ENCODE data around the gene FAIM2.

The FAIM2 gene

DNA sequence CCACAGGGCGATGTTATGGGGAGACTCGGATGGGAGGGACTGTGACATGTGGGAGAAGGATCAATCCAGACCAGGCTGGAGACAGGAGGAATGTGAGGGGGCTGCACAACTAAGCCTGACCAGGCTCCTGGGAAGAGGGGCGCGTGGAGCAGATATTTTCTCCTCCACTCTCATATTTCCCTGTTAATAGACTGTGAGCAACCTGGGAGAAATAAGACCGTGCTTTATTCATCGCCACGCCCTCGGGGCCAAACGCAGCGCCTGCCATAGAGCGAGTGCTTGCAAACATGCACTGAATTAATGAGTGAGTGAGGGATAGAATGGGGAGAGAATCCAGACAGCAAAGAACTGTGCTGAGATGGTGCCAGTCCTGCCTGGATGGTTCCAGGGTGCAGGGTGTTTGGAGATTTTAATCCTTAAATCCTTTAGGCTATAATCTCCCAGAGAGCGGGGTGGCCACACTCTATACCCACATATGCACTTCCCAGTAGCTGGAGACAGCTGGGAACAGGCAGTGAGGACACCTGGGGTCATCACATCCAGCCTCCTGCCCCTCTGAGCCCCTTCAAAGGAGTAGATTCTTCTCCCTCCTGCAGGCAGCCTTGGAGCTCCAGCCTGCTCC is 13.6 kb upstream of the FAIM2 start:
- no peak for DNase-seq

GRCh38 chr12:49916129-49916919 is 12.6 kb upstream of the FAIM2 start:
- DNase-seq: no peak

GRCh38 chr12:49912345-49913255 is 8.9 kb upstream of the FAIM2 start:
- DNase-seq: no peak

- DNase-seq: no peak
Measured at GRCh38 chr12:49911213-49911605, 7.5 kb upstream of the FAIM2 start.

- no peak for DNase-seq
Measured at GRCh38 chr12:49910331-49911212, 6.9 kb upstream of the FAIM2 start.

DNA sequence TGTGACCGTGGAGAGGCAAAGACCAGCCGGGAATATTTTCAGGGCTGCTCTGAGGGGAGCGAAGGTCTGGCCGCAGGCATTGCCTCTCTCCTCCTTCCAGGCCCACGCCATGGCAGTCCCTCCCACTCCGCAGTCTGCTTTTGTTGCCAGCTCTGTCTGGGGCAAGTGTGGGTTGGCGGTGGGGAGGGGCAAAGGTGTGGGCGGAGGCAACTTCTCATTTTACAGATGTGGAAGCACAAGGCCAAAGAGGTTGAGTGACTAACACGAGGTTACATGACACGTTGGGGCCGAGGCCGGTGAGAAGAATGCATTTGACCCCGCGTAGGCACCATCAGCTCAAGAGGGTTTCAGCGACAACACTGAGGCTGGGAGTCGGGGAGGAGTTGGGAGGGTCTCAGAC is 6.1 kb upstream of the FAIM2 start:
- DNase-seq: no peak

GRCh38 chr12:49909356-49909755 is 5.7 kb upstream of the FAIM2 start:
- DNase-seq: no peak

GRCh38 chr12:49907352-49907751 is 3.7 kb upstream of the FAIM2 start:
- no peak for DNase-seq

- no peak for DNase-seq
Measured at GRCh38 chr12:49905718-49906314, 2.1 kb upstream of the FAIM2 start.

DNA sequence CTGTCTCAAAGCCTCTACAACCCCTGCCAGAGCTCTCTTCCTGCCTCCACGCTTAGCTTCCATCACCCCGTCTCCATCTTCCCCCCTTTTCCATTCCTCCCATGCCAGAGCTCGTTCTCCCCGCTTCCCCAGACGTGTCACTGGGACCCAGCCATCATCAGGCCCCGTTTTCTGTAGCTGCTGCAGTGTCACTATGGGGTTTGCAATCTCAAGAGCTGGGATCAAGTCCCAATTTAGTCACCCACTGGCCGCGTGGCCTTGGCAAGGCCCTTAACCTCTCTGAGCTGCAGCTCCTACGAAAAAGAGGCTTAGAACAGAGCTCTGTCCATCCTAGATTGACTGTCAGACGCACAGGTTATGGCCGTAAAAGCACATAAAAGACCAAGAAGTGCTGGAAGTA is 901 bp upstream of the FAIM2 start:
- no peak for DNase-seq

DNA sequence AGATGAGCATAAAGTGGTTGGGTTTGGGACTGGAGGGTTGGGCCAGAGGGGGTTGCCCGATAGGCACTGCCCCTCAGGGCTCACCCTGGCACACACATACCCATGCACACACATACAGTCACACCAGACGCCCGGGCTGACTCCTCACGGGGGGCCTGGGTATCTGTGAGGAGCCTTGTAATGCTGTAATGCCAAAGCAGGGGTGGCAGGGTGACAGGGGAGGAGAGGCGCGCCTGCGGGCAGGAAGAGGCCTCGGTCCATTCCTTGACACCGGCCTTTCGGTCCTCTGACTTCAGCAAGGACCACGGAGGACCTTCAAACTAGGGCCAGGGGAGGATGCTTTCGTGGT is 375 bp downstream of the FAIM2 start:
- DNase-seq: no peak

DNA sequence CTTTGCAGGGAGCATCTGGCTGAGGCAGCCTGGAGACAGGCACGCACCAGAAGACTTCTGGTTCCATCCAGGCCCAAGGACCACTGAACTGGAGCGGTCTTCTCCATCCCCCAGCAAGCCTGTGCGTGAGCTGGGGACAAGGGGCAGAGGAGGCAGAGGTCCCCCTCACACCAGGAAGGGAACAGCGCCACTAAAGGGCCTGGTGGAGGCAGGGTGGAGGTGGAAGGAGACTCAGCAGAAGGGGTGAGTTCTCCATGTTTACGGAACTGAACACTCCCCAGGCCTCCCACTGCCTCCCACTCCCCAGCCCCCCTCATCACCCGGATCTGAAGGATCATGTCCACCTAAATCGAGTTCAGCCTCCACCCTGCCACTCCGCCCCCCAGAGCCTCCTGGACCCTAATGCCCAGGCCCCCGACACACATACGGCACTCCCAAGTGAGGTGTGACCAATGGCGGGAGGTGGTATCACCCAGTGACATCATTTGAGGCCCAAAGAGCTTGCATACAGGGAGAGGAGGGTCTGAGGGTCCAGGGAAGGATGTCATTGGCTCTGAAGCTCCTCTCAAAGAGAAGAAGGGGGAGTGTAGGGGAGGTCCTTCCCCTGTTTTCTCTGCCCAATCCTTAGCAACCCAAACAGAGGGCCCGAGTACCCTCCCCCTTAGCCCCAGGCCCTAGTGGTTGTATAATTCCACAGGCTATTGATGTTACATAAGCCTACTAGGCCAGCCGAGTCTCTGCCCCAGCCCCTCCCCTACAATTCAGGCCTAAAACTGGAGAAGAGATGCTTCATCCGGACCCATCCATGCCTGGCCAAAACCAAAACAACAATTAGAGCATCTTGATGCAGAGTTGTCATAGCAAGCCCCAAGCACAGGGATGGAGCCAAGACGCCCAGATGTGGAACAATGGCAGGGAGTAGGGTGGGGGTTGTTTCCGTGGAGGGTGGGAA is 1.0 kb downstream of the FAIM2 start:
- DNase-seq: no peak

- no peak for DNase-seq
Measured at GRCh38 chr12:49901986-49902385, 1.7 kb downstream of the FAIM2 start.

GRCh38 chr12:49901026-49901425 is 2.7 kb downstream of the FAIM2 start:
- DNase-seq: no peak

DNA sequence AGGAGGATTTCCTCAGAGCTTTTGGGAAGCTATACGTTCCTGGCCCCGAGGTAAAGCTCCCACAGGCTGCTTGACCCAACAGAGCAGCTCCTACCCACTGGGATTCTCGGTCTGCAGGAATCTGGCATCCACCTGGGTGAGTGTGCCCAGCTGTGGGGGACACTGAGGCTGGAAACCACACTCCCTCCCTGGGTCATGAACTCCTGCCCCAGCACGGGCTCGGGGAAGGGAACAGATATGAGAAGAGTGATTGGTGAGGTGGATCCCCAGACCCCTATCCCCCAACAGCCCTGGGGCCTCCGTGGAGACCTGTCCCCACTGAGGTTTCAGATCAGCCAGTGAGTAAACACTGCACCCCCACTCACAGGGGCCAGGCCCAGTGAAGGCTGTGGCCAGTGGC is 3.3 kb downstream of the FAIM2 start:
- DNase-seq: no peak

GRCh38 chr12:49899921-49900320 is 3.8 kb downstream of the FAIM2 start:
- DNase-seq: no peak

- no peak for DNase-seq
Measured at GRCh38 chr12:49899286-49899843, 4.3 kb downstream of the FAIM2 start.

GRCh38 chr12:49897276-49897675 is 6.4 kb downstream of the FAIM2 start:
- DNase-seq: no peak

DNA sequence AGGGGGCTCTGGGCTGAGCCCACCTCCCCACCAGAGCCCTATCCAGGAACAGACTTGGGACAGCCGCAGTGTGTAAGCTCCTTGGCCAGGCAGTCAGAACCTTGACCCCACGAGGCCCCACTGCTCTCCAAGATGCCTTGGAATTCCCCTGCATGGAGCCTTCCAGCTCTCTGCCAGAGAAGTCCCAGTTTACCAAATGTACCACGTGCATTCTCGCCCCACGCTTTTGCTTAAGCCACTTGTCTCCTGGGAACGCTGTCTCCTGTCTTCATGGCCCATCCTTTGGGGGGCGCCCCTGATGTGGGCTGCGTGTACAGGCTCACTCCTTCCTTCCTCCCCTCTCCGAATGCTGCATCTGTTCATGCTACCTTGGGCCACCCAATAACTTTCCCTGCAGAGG is 7.9 kb downstream of the FAIM2 start:
- no peak for DNase-seq

GRCh38 chr12:49894751-49895148 is 8.9 kb downstream of the FAIM2 start:
- no peak for DNase-seq
